ENCODE results near the gene CLIP1. TPM values are rescaled to one million over a fixed set of nuclear protein-coding genes. Genes with fewer than 3 reads are reported as not detected.
A peak's percentile ranks its signal among the peaks of the same experiment; 100 is the strongest.

The CLIP1 gene
- total and polyA plus RNA-seq, 2 of the 13 experiments (the other 11 are each of a cell fraction or from before 2014, with no cell fraction given), result 28.9 to 43.7 TPM

- TF ChIP-seq ZNF609 (CRISPR knock-in tag; IDR thresholded peaks at IDR 0.05; ENCODE audit: borderline replicate concordance) (peak; percentile 24; the same call in 1 of the 2 replicates), RBM39 (IDR thresholded peaks at IDR 0.05; ENCODE audit: low read depth, low read length, poor library complexity, severe bottlenecking) (no peak), ZNF230 (CRISPR knock-in tag; IDR thresholded peaks at IDR 0.05) (peak; percentile 60; the same call in 1 of the 2 replicates), ZNF577 (CRISPR knock-in tag; IDR thresholded peaks at IDR 0.05; ENCODE audit: borderline replicate concordance, low read depth) (no peak), ZNF709 (CRISPR knock-in tag; IDR thresholded peaks at IDR 0.05) (peak; percentile 44; the same call in 1 of the 2 replicates), CSRNP2 (CRISPR knock-in tag; conservative IDR thresholded peaks at IDR 0.05; ENCODE audit: low read depth) (no peak), PHF5A (CRISPR knock-in tag; IDR thresholded peaks at IDR 0.05; ENCODE audit: low read depth, unreplicated experiment) (no peak), MYNN (CRISPR knock-in tag; IDR thresholded peaks at IDR 0.05; ENCODE audit: low read depth) (0 out of 2 replicates have a peak, but pooled peaks have one; percentile 50), BHLHE40 (IDR thresholded peaks at IDR 0.05; ENCODE audit: low read length) (peak; percentile 52; the same call in 1 of the 2 replicates), ZNF720 (CRISPR knock-in tag; IDR thresholded peaks at IDR 0.05) (0 out of 2 replicates have a peak, but pooled peaks have one; percentile 78), ZMYM2 (CRISPR knock-in tag; IDR thresholded peaks at IDR 0.05) (0 out of 2 replicates have a peak, but pooled peaks have one; percentile 8), ZNF816 (CRISPR knock-in tag; IDR thresholded peaks at IDR 0.05; ENCODE audit: borderline replicate concordance) (no peak), SRSF4 (IDR thresholded peaks at IDR 0.05; ENCODE audit: low read depth, low read length, poor library complexity, severe bottlenecking) (no peak), ERF (CRISPR knock-in tag; IDR thresholded peaks at IDR 0.05) (peak; percentile 77), SMAD1 (CRISPR knock-in tag; IDR thresholded peaks at IDR 0.05; ENCODE audit: borderline replicate concordance, low read depth) (no peak), ISL2 (CRISPR knock-in tag; IDR thresholded peaks at IDR 0.05) (no peak), ZFY (CRISPR knock-in tag; IDR thresholded peaks at IDR 0.05) (peak; percentile 71), ZNF275 (CRISPR knock-in tag; IDR thresholded peaks at IDR 0.05; ENCODE audit: borderline replicate concordance) (peak; percentile 13; the same call in 1 of the 2 replicates), KDM5B (CRISPR knock-in tag; IDR thresholded peaks at IDR 0.05; ENCODE audit: borderline replicate concordance) (peak; percentile 76; the same call in 1 of the 2 replicates), TERF1 (CRISPR knock-in tag; IDR thresholded peaks at IDR 0.05) (0 out of 2 replicates have a peak, but pooled peaks have one; percentile 71)
These were observed 195.9 kb downstream of the CLIP1 start (continued) for GRCh38 chr12:122226366-122227125.
